ENCODE measurements around the gene CALHM6.

GRCh38 chr6:116434056-116434725 is 27.0 kb upstream of the CALHM6 start:
- TF ChIP-seq CTCF (IDR thresholded peaks at IDR 0.05) (no peak), POLR2A (IDR thresholded peaks at IDR 0.05) (no peak)
